H9 (cell line): ENCODE results near the gene COQ7. TPM values are rescaled to one million over a fixed set of nuclear protein-coding genes. Genes with fewer than 3 reads are reported as not detected.

ENCODE experiments used
- DNase-seq: peaks from one replicate; pipeline ENCODE4 v3.0.0-alpha.2; 2017
- H2AFZ ChIP-seq: one replicate; pipeline ENCODE4 v1.6.1; 2013; ENCODE audit warnings: mild to moderate bottlenecking, low read length, control low read depth, moderate library complexity
- H2AK5ac ChIP-seq: 2 replicates; pipeline ENCODE4 v1.6.1; 2013; ENCODE audit warnings: low read length, control low read depth, mixed read lengths; ENCODE audit not compliant: insufficient read length
- H2BK120ac ChIP-seq: one replicate; pipeline ENCODE4 v1.6.1; 2013; ENCODE audit warnings: low read depth, mild to moderate bottlenecking, low read length, control low read depth, inconsistent platforms; ENCODE audit not compliant: poor library complexity, severe bottlenecking
- H2BK12ac ChIP-seq: 2 replicates; pipeline ENCODE4 v1.6.1; 2013; ENCODE audit warnings: low read length, control low read depth, mixed read lengths, low read depth; ENCODE audit not compliant: insufficient read length
- H2BK15ac ChIP-seq: 2 replicates; pipeline ENCODE4 v1.6.1; 2013; ENCODE audit warnings: low read depth, low read length, control low read depth
- H2BK20ac ChIP-seq: one replicate; pipeline ENCODE4 v1.6.1; 2013; ENCODE audit warnings: low read depth, mild to moderate bottlenecking, low read length, control low read depth, inconsistent platforms; ENCODE audit not compliant: poor library complexity, severe bottlenecking
- H2BK5ac ChIP-seq: 2 replicates; pipeline ENCODE4 v1.6.1; 2013; ENCODE audit warnings: low read length, control low read depth, mixed read lengths; ENCODE audit not compliant: insufficient read length
- H3K14ac ChIP-seq: 2 replicates; pipeline ENCODE4 v1.6.1; 2013; ENCODE audit warnings: low read length, control low read depth; ENCODE audit not compliant: insufficient read depth
- H3K18ac ChIP-seq: 2 replicates; pipeline ENCODE4 v1.6.1; 2013; ENCODE audit warnings: low read depth, mild to moderate bottlenecking, mixed read lengths, low read length, control low read depth; ENCODE audit not compliant: insufficient read length
- H3K23ac ChIP-seq: 2 replicates; pipeline ENCODE4 v1.6.1; 2013; ENCODE audit warnings: low read length, control low read depth, mixed read lengths, low read depth; ENCODE audit not compliant: insufficient read length
- H3K23me2 ChIP-seq: 2 replicates; pipeline ENCODE4 v1.6.1; 2013; ENCODE audit warnings: low read depth, mild to moderate bottlenecking, mixed read lengths, low read length, control low read depth; ENCODE audit not compliant: insufficient read length, poor library complexity, severe bottlenecking
- H3K27ac ChIP-seq: 2 replicates; pipeline ENCODE4 v1.5.1; 2013; ENCODE audit warnings: low read length, control low read depth, mixed read lengths, low read depth; ENCODE audit not compliant: insufficient read length
- H3K27me3 ChIP-seq: 2 replicates; pipeline ENCODE4 v1.6.1; 2013; ENCODE audit warnings: low read length, control low read depth, inconsistent platforms; ENCODE audit not compliant: insufficient read depth
- H3K4ac ChIP-seq: 2 replicates; pipeline ENCODE4 v1.6.1; 2013; ENCODE audit warnings: low read depth, mild to moderate bottlenecking, control low read depth, inconsistent platforms, low read length, moderate library complexity
- H3K4me1 ChIP-seq: 2 replicates; pipeline ENCODE4 v1.6.1; 2013; ENCODE audit warnings: low read length, control low read depth, inconsistent platforms; ENCODE audit not compliant: insufficient read depth
- H3K4me2 ChIP-seq: 2 replicates; pipeline ENCODE4 v1.6.1; 2013; ENCODE audit warnings: low read length, control low read depth, mixed read lengths; ENCODE audit not compliant: insufficient read length, insufficient read depth
- H3K56ac ChIP-seq: 2 replicates; pipeline ENCODE4 v1.6.1; 2013; ENCODE audit warnings: low read depth, mild to moderate bottlenecking, mixed read lengths, low read length, control low read depth; ENCODE audit not compliant: insufficient read length
- H3K79me1 ChIP-seq: 2 replicates; pipeline ENCODE4 v1.6.1; 2013; ENCODE audit warnings: low read depth, mild to moderate bottlenecking, moderate library complexity, low read length, control low read depth, inconsistent platforms; ENCODE audit not compliant: insufficient read depth, poor library complexity, severe bottlenecking
- H3K79me2 ChIP-seq: 2 replicates; pipeline ENCODE4 v1.6.1; 2013; ENCODE audit warnings: low read length, control low read depth, inconsistent platforms; ENCODE audit not compliant: insufficient read depth
- H3K9ac ChIP-seq: 2 replicates; pipeline ENCODE4 v1.6.1; 2013; ENCODE audit warnings: low read length, control low read depth, mixed read lengths; ENCODE audit not compliant: insufficient read length; ENCODE audit errors: extremely low read depth
- H3K9me3 ChIP-seq: one replicate; pipeline ENCODE4 v1.6.1; 2013; ENCODE audit warnings: low read depth, low read length, inconsistent platforms; ENCODE audit not compliant: control insufficient read depth
- H3T11ph ChIP-seq: one replicate; pipeline ENCODE4 v1.6.1; 2013; ENCODE audit warnings: mild to moderate bottlenecking, low read length, control low read depth, inconsistent platforms
- H4K20me1 ChIP-seq: one replicate; pipeline ENCODE4 v1.6.1; 2013; ENCODE audit not compliant: control insufficient read depth, insufficient read length, insufficient read depth
- H4K5ac ChIP-seq: 2 replicates; pipeline ENCODE4 v1.6.1; 2013; ENCODE audit warnings: low read depth, mild to moderate bottlenecking, mixed read lengths, low read length, control low read depth; ENCODE audit not compliant: insufficient read length
- H4K8ac ChIP-seq: replicated peaks from 2 replicates; pipeline ENCODE4 v1.6.1; 2013; ENCODE audit warnings: low read length, control low read depth, mixed read lengths, low read depth; ENCODE audit not compliant: insufficient read length
- H4K91ac ChIP-seq: 2 replicates; pipeline ENCODE4 v1.6.1; 2013; ENCODE audit warnings: low read depth, mild to moderate bottlenecking, moderate library complexity, mixed read lengths, low read length, control low read depth; ENCODE audit not compliant: insufficient read length
- H3K27ac Mint-ChIP-seq, 3 experiments: 2 replicates in 2 of 3; 3 replicates in 1 of 3; pipeline ENCODE4 v1.8.0; 2020 to 2021; ENCODE audit warnings: mixed read lengths in 3 of 3, mild to moderate bottlenecking in 1 of 3, moderate library complexity in 1 of 3
- H3K27me3 Mint-ChIP-seq: 2 replicates; pipeline ENCODE4 v1.8.0; 2021; ENCODE audit warnings: low read depth, mild to moderate bottlenecking, moderate library complexity, mixed read lengths
- H3K36me3 Mint-ChIP-seq, 3 experiments: 2 replicates in 2 of 3; 3 replicates in 1 of 3; pipeline ENCODE4 v1.8.0; 2020 to 2021; ENCODE audit warnings: low read depth in 3 of 3, mixed read lengths in 3 of 3; ENCODE audit not compliant: insufficient read depth in 1 of 3
- H3K4me1 Mint-ChIP-seq, 2 experiments: 2 replicates each; pipeline ENCODE4 v1.8.0; 2020; ENCODE audit warnings: mixed read lengths in 2 of 2
- H3K4me3 Mint-ChIP-seq, 2 experiments: 2 replicates in 1 of 2; 3 replicates in 1 of 2; pipeline ENCODE4 v1.8.0; 2020 to 2021; ENCODE audit warnings: mild to moderate bottlenecking in 2 of 2, mixed read lengths in 2 of 2, moderate library complexity in 1 of 2
- H3K9me3 Mint-ChIP-seq, 2 experiments: 2 replicates in 1 of 2; 3 replicates in 1 of 2; pipeline ENCODE4 v1.8.0; 2020; ENCODE audit warnings: mild to moderate bottlenecking in 2 of 2, mixed read lengths in 2 of 2, moderate library complexity in 1 of 2
- WGBS: extraction: QIAGEN DNeasy Blood & Tissue Kit; methylation state at CpG from one replicate; pipeline ENCODE4 v1.1.7; 2013; ENCODE audit warnings: missing lambda C conversion rate, low lambda C conversion rate, mixed read lengths; ENCODE audit not compliant: insufficient read length; ENCODE audit errors: extremely low coverage; 5-methylcytosine and 5-hydroxymethylcytosine counted together
- total RNA-seq: library from RNA; stranded (reverse); gene quantifications from 2 replicates; pipeline ENCODE4 v1.2.1, GENCODE V29; 2021
- TF ChIP-seq, protein P1 (sequence below): fragments of 200-600 bp; sonication (generic); conservative IDR thresholded peaks from 3 replicates; pipeline ENCODE4 v1.8.0; 2021; ENCODE audit warnings: antibody characterized with exemption, mild to moderate bottlenecking

The COQ7 gene
- total RNA-seq, 1 experiment from 2014 or later: 29.6 TPM

DNA sequence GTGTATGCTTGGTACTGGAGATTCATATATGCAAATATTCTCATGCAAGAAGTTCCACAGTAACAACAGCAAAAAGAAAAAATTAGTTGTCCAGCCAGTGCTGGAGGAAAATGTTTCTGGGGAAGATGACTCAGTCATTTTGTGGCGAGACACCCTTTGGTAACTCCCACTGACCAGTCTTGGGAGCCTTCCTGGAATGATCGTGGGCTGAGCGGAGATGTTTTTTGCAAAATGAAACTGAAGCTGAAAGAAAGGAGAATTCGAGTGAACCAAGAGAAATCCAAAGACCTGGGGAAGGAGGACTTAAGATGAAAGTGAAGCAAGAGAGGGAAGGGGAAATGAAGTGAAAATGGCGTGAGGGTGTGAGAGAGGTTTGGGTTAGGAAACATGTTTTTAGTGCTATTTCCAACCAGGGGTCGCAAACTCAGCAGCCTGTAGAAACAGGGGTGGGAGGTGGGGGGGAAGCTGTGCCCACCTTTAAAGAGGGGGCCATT, 51.6 kb downstream of the COQ7 start:
- TF ChIP-seq, protein P1, sequence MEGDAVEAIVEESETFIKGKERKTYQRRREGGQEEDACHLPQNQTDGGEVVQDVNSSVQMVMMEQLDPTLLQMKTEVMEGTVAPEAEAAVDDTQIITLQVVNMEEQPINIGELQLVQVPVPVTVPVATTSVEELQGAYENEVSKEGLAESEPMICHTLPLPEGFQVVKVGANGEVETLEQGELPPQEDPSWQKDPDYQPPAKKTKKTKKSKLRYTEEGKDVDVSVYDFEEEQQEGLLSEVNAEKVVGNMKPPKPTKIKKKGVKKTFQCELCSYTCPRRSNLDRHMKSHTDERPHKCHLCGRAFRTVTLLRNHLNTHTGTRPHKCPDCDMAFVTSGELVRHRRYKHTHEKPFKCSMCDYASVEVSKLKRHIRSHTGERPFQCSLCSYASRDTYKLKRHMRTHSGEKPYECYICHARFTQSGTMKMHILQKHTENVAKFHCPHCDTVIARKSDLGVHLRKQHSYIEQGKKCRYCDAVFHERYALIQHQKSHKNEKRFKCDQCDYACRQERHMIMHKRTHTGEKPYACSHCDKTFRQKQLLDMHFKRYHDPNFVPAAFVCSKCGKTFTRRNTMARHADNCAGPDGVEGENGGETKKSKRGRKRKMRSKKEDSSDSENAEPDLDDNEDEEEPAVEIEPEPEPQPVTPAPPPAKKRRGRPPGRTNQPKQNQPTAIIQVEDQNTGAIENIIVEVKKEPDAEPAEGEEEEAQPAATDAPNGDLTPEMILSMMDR: no peak

More for the DNA sequence above, 51.6 kb downstream of the COQ7 start:
- Histone ChIP-seq H3T11ph (no peak overlapping the region), H3K14ac (no peak overlapping the region), H3K4me1 (peaks cover 6% of the 10 kb centered on the region), H3K79me1 (no peaks in the 10 kb centered on the region), H3K23me2 (peaks cover 3% of the 10 kb centered on the region), H4K20me1 (no peaks in the 10 kb centered on the region), H2BK20ac (no peak overlapping the region), H2BK15ac (no peak overlapping the region), H3K9ac (no peak overlapping the region), H3K18ac (no peak overlapping the region), H3K27ac (no peak overlapping the region), H3K4me2 (no peak overlapping the region), H3K27me3 (peaks cover 3% of the 10 kb centered on the region; the same call in 1 of the 2 replicates), H2AFZ (no peak overlapping the region), H4K5ac (no peak overlapping the region), H3K9me3 (no peaks in the 10 kb centered on the region), H4K91ac (no peak overlapping the region), H3K56ac (no peak overlapping the region), H4K8ac (no peak overlapping the region), H3K4ac (no peak overlapping the region), H3K79me2 (no peaks in the 10 kb centered on the region), H2BK120ac (no peak overlapping the region), H3K23ac (no peak overlapping the region), H2BK5ac (no peak overlapping the region), H2BK12ac (no peak overlapping the region), H2AK5ac (no peak overlapping the region)
- Mint-ChIP-seq H3K4me3 (no peak overlapping the region), H3K4me1 (peaks cover 11 to 19% of the 10 kb centered on the region in 2 experiments), H3K36me3 (peaks cover 0 to 3% (median 0%) of the 10 kb centered on the region in 3 experiments; a peak in 1 of 7 replicates), H3K27me3 (peaks cover 32% of the 10 kb centered on the region), H3K27ac (no peak overlapping the region), H3K9me3 (no peaks in the 10 kb centered on the region)
- no peak for DNase-seq
- WGBS: no CpG with 5 or more reads among the region's 6 CpGs
